ENCODE results near the gene CKB.

DNA sequence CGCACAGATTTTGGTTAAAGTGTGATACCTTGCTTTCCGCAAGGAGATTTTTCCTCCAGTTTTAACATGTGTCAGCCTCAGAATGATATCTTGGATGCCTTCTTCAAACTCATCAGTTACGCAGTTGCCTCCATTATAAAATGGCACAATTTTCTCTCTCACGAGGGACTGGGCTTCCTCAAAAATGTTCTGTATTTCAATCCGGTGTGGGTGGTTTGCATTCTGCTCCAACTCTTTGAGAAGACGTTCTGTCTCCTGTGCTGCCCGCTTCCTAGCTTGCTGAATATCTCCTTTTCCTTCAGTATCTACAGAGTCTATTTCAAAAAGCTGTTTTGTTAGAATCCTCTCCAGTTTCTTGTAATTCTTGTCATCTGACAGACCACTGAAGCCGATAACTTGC is 38.1 kb upstream of the CKB start:
- TF ChIP-seq, protein P1, sequence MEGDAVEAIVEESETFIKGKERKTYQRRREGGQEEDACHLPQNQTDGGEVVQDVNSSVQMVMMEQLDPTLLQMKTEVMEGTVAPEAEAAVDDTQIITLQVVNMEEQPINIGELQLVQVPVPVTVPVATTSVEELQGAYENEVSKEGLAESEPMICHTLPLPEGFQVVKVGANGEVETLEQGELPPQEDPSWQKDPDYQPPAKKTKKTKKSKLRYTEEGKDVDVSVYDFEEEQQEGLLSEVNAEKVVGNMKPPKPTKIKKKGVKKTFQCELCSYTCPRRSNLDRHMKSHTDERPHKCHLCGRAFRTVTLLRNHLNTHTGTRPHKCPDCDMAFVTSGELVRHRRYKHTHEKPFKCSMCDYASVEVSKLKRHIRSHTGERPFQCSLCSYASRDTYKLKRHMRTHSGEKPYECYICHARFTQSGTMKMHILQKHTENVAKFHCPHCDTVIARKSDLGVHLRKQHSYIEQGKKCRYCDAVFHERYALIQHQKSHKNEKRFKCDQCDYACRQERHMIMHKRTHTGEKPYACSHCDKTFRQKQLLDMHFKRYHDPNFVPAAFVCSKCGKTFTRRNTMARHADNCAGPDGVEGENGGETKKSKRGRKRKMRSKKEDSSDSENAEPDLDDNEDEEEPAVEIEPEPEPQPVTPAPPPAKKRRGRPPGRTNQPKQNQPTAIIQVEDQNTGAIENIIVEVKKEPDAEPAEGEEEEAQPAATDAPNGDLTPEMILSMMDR (conservative IDR thresholded peaks at IDR 0.05; ENCODE audit: low read length): no peak
- no peak for TF ChIP-seq EZH2phosphoT487 (IDR thresholded peaks at IDR 0.05; ENCODE audit: borderline replicate concordance, low read depth, low read length)

Data from OCI-LY7 (cell line).